Bronchial epithelial cell (primary cell): Measurements from ENCODE around the gene FFAR2. TPM values are rescaled to one million over a fixed set of nuclear protein-coding genes. Genes with fewer than 3 reads are reported as not detected.
"Not testable (repeated sequence)": the region's sequence is repeated elsewhere in the genome, so short reads cannot be mapped to it uniquely, and the experiment has no call there.

Experiments used
- DNase-seq: peaks from one replicate; pipeline ENCODE4 v3.0.0-alpha.2; 2010; ENCODE audit warnings: low read depth
- FAIRE-seq: peaks from 2 replicates; lab custom pipeline; 2011; peaks lifted over from hg19 to GRCh38; lab: Jason Lieb, UNC
- H3K27me3 ChIP-seq: 2 replicates; pipeline ENCODE4 v1.5.1; 2011; ENCODE audit warnings: low read length; ENCODE audit not compliant: control insufficient read depth, insufficient read depth
- H3K36me3 ChIP-seq: 2 replicates; pipeline ENCODE4 v1.5.1; 2011; ENCODE audit warnings: low read length; ENCODE audit not compliant: control insufficient read depth, insufficient read depth
- H3K4me3 ChIP-seq: 2 replicates; pipeline ENCODE4 v1.5.1; 2011; ENCODE audit warnings: mild to moderate bottlenecking, low read depth, low read length, control low read depth
- total RNA-seq: library from RNA; depleted of rRNA; stranded (reverse); fragments of >200 nt; gene quantifications from 2 replicates; pipeline ENCODE4 v1.2.1, GENCODE V29; 2014
- TF ChIP-seq, protein P1 (sequence below): IDR thresholded peaks from 2 replicates; pipeline ENCODE4 v1.5.1; 2011; ENCODE audit warnings: mild to moderate bottlenecking, moderate library complexity, low read length, control low read depth, inconsistent platforms; ENCODE audit not compliant: insufficient read depth, severe bottlenecking

Gene FFAR2
- not detected in 2 replicates for total RNA-seq

- H3K36me3 ChIP-seq: no peaks in the 10 kb centered on the region
- no peak for FAIRE-seq
- H3K27me3 ChIP-seq: no peaks in the 10 kb centered on the region
- TF ChIP-seq, protein P1, sequence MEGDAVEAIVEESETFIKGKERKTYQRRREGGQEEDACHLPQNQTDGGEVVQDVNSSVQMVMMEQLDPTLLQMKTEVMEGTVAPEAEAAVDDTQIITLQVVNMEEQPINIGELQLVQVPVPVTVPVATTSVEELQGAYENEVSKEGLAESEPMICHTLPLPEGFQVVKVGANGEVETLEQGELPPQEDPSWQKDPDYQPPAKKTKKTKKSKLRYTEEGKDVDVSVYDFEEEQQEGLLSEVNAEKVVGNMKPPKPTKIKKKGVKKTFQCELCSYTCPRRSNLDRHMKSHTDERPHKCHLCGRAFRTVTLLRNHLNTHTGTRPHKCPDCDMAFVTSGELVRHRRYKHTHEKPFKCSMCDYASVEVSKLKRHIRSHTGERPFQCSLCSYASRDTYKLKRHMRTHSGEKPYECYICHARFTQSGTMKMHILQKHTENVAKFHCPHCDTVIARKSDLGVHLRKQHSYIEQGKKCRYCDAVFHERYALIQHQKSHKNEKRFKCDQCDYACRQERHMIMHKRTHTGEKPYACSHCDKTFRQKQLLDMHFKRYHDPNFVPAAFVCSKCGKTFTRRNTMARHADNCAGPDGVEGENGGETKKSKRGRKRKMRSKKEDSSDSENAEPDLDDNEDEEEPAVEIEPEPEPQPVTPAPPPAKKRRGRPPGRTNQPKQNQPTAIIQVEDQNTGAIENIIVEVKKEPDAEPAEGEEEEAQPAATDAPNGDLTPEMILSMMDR: no peak
- no peak within 1 kb of the TSS for H3K4me3 ChIP-seq
- no peak for DNase-seq
These were observed at the start of gene FFAR2 for GRCh38 chr19:35447606-35448469. Gene FFAR2 (plus strand): TSS chr19:35448257. CDS start chr19:35449715, 1,458 bp downstream.

DNA sequence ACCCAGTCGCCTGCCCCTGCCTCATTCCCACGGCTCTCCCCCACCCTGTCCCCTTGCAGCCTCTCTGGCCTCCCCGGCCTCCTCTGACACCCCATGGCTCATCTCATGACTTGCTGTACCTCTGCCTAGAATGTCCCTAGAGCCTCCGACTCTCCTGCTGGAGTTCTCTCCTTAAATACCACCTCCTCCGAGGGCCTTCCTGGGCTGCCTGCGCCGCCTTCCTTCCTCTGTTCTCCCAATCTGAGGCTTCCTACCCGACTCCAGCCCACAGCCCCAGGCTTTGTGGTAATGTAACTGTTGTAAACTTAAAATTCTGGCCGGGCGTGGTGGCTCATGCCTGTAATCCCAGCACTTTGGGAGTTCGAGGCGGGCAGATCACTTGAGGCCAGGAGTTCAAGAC, 49.5 kb upstream of the FFAR2 start:
- H3K36me3 ChIP-seq: no peaks in the 10 kb centered on the region
- H3K27me3 ChIP-seq: no peaks in the 10 kb centered on the region
- TF ChIP-seq, protein P1: no peak
- DNase-seq (no peak), FAIRE-seq (no peak)
- H3K4me3 ChIP-seq: no peak overlapping the region

DNA sequence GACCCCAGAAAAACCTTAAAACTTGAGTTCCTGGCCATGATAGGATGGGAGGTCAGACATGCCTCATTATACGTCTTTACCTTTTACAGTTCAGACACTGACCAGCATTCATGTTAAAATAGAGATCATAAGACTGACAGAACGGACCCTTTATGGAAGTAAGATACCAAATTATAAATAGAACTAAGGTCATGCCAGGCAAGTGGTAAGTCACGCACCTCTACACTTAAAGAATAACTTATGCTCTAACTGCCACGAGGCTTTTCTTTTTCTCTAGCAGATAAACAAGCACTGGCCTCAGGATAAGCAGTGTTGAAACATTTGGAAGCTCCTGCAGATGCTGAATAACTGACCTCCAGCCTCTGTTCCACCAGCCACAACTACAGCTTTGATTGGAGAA, 48.8 kb upstream of the FFAR2 start:
- H3K27me3 ChIP-seq: no peaks in the 10 kb centered on the region
- FAIRE-seq (no peak), DNase-seq (no peak)
- TF ChIP-seq, protein P1: no peak
- H3K36me3 ChIP-seq: no peaks in the 10 kb centered on the region
- H3K4me3 ChIP-seq: no peak overlapping the region

DNA sequence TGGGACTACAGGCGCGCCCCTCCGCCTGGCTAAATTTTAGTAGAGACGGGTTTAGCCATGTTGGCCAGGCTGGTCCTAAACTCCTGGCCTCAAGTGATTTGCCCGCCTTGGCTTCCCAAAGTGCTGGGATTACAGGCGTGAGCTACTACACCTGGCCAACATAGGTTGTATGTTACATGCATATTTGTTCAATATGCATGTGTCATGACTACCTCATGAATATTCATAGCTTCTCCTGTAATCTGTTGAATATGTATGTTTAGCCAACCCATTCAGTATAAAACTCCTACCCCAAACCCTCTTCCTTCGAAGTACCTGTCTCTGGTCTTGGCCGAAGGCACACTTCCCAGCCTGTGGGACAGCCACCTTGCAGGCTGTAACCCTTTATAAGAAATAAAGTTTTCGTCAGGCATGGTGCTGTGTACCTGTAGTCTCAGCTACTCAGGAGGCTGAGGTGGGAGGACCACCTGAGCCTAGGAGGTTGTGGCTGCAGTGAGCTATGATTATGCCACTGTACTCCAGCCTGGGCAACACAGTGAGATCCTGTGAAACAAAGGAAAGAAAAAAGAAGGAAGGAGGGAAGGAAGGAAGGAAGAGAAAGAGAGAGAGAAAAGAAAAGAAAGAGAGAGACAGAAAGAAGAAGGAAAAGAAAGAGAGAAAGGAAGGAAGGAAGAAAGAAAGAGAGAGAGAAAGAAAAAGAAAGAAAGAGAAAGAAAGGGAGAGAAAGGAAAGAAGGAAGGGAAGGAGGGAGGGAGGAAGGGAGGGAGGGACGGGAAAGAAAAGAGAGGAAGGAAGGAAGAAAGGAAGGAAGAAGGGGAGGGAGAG, 47.9 kb upstream of the FFAR2 start:
- H3K27me3 ChIP-seq: no peaks in the 10 kb centered on the region
- FAIRE-seq (no peak), DNase-seq (no peak)

GRCh38 chr19:35400773-35401100, 47.3 kb upstream of the FFAR2 start:
- no peak for DNase-seq
- FAIRE-seq: no peak
- Histone ChIP-seq H3K27me3 (no peaks in the 10 kb centered on the region), H3K36me3 (no peaks in the 10 kb centered on the region), H3K4me3 (no peak overlapping the region)
- TF ChIP-seq, protein P1: no peak

More for the DNA sequence above, 47.9 kb upstream of the FFAR2 start:
- H3K36me3 ChIP-seq: no peaks in the 10 kb centered on the region
- H3K4me3 ChIP-seq: no peak overlapping the region
- TF ChIP-seq, protein P1: no peak

DNA sequence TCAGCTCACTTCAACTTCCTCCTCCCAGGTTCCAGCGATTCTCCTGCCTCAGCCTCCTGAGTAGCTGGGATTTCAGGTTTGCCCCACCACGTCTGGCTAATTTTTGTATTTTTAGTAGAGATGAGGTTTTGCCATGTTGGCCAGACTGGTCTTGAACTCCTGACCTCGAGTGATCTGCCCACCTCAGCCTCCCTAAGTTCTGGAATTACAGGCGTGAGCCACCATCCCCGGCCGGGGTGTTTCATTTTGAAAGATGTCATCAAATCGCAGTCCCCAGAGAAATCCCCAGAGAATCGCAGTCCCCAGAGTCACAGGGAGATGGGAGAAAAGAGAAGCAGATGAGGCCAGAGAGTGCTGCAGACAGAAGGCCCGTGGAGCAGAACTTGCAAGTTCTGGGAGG, 46.6 kb upstream of the FFAR2 start:
- DNase-seq, H3K36me3 ChIP-seq, FAIRE-seq, H3K4me3 ChIP-seq, H3K27me3 ChIP-seq: not testable (repeated sequence)
